Activated naive CD8-positive, alpha-beta T cell (primary cell): ENCODE results near the gene TNKS1BP1.

ENCODE experiments used
- H3K27ac Mint-ChIP-seq: one replicate; pipeline ENCODE4 v1.8.0; 2021; ENCODE audit warnings: mixed read lengths
- H3K27me3 Mint-ChIP-seq: one replicate; pipeline ENCODE4 v1.8.0; 2021; ENCODE audit warnings: mixed read lengths
- H3K36me3 Mint-ChIP-seq: one replicate; pipeline ENCODE4 v1.8.0; 2021; ENCODE audit warnings: mixed read lengths
- H3K4me1 Mint-ChIP-seq: one replicate; pipeline ENCODE4 v1.8.0; 2021; ENCODE audit warnings: low read depth, mixed read lengths
- H3K4me3 Mint-ChIP-seq: one replicate; pipeline ENCODE4 v1.8.0; 2021; ENCODE audit warnings: mild to moderate bottlenecking, mixed read lengths
- H3K9me3 Mint-ChIP-seq: one replicate; pipeline ENCODE4 v1.8.0; 2021; ENCODE audit warnings: low read depth, mixed read lengths

TNKS1BP1 gene

DNA sequence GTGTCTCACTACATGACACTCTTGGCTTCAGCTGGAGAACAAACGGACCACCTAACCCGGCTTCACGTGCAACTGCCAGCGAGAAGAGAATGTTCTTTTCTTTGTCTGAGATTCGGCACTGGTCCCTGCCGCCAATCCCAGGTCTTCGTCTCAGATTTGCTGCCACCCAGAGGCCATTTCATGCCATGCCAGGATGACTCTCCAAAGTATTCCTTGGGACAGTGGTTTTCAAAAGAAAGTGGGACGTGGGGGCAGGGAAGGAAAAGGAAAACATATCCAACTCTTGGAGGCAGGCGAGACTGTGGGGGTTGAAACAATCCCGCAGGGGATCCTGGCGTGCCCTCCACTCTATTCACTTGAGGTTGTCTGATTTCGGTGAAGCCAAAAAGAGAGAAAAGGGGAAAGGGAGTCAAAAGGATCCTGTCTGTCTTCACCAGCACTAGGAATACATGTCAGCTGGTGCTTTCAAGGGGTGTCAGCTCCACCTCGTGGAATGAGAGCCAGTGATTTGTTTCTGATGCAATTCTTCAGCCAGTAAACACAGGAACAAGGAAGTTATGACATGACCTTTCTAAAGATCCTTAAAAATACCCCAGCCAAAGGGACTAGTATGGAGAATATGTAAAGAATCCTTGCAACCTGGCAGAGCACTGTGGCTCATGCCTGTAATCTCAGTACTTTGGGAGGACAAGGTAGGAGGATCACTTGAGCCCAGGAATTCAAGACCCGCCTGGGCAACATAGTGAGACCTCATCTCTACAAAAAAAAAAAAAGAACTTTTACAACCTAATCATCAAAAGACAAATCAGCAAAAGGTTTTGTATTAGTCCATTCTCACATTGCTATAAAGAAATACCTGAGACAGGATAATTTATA, 46.7 kb downstream of the TNKS1BP1 start:
- no peak overlapping the region for H3K27ac Mint-ChIP-seq
- peaks cover 5% of the 10 kb centered on the region for H3K9me3 Mint-ChIP-seq
- no peak overlapping the region for H3K4me3 Mint-ChIP-seq
- peaks cover 5% of the 10 kb centered on the region for H3K36me3 Mint-ChIP-seq
- H3K27me3 Mint-ChIP-seq: peaks cover 21% of the 10 kb centered on the region
- H3K4me1 Mint-ChIP-seq: peaks cover 3% of the 10 kb centered on the region

DNA sequence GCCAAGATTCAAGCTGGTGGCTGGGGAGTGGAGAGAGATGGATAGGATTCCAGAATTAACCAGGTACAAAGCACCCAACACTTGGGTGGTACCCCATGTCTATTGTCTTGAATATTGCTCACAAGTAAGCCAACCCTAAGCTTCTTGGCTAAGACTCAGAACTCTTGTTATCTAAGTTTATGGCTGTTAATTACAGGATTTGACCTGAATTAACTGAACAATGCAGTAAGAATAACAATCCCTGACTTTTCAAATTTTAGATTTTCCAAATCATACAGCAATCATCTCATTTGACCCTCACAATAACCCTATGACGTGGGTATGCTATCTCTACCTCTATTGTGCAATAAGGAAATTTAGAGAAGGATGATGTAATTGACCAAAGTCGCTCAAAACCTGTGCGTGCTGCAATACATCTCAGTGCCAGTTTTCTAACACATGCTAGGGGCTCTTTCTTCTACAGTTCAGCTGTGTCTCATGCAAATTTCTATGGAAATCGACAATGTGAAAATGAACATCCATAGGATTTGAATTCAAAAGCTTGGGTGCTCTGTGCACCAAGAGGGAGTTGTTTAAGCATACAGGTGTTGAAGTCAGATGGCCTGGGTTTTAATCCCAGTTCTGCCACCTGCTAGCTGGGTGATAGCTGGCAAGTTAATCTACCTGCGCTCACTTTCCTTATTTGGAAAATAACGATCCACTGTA, 47.6 kb downstream of the TNKS1BP1 start:
- Mint-ChIP-seq H3K27ac (no peak overlapping the region), H3K9me3 (peaks cover 5% of the 10 kb centered on the region), H3K4me3 (no peak overlapping the region), H3K36me3 (peaks cover 5% of the 10 kb centered on the region), H3K4me1 (peaks cover 3% of the 10 kb centered on the region), H3K27me3 (peaks cover 21% of the 10 kb centered on the region)

DNA sequence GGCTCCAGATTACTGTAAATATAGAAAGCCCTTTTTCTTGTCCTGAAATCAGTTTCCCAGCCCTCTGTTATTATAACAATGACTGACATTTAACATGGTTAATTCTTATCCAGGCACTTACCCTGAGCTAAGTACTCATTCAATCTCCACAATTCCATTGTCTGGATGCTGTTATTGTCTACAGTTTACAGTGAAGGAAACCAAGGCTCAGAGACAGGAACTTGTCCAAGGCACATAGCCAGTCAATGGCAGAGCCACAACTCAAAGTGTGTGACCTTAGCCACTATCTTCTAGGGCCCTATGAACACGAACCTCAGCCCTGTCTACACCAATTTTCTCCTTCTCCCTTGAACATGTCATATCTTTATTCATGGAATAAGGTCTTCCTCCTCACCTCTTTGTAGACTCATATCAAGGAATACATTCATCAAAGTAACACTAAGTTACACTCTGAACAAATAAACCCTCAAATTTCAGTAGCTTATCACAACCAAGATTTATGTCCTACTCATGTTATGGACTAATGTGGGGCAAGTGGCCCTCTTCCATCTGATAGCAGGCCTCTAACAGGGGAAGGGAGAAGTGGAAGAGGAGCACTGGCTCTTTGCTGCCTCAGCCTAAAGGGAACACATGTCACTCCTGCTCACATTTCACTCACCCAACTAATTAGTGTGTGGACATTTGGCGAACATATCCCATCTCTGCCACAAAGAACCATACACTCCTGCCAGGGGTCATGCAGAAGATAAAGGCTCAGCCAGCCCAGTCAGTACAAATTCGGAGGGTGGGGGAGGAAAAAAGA, 48.4 kb downstream of the TNKS1BP1 start:
- H3K4me3 Mint-ChIP-seq: no peak overlapping the region
- H3K27ac Mint-ChIP-seq: no peak overlapping the region
- H3K27me3 Mint-ChIP-seq: peaks cover 24% of the 10 kb centered on the region
- peaks cover 5% of the 10 kb centered on the region for H3K9me3 Mint-ChIP-seq
- H3K36me3 Mint-ChIP-seq: peaks cover 5% of the 10 kb centered on the region
- H3K4me1 Mint-ChIP-seq: peaks cover 3% of the 10 kb centered on the region

DNA sequence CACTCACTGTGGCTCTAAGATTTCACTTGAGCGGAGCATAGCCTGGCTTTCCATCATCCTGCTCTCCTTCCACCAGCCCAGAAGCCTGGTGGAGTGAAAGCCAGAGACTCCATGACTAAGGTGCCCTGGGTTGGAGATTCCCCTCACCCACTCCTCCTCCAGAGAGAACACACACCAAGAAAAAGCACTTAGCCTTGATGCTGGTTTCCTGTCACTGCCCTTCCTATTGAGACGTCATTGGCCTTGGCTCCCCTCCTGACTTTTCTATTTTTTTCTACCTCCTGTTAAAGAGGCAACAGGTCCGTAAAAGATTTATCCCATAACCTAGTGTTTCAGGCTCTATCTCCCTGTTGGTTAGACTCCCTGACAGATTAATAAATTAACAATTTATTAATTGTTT, 49.2 kb downstream of the TNKS1BP1 start:
- Mint-ChIP-seq H3K4me1 (peaks cover 3% of the 10 kb centered on the region), H3K27me3 (peaks cover 26% of the 10 kb centered on the region), H3K27ac (no peak overlapping the region), H3K9me3 (peaks cover 5% of the 10 kb centered on the region), H3K36me3 (peaks cover 5% of the 10 kb centered on the region), H3K4me3 (no peak overlapping the region)

DNA sequence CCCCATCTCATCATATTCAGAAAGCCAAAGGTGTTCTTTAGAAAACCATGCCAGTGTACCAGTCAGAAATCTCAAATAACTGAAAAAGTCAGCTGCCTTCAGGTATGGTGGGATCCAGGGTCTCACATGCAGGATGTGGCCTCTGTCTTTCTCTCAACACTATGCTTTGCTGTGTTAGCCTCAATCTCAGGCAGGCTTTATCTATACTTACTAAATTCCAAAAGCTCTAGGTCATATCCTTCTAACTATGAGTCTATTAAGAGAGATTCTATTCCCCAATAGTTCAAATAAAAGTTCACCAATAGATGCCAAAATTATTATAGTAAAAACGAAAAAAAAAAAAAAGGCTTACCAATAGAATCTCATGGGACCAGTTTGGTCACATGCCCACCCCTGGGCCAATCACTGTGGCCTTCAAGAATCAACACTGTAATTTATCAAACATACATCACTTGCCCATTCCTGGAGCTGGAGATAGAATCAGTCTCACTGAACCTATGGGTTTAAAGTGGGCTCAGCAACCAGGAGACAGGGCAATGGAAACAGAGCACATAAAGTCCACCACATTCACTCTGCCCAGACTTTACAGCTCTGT, 49.8 kb downstream of the TNKS1BP1 start:
- Mint-ChIP-seq H3K4me1 (peaks cover 3% of the 10 kb centered on the region), H3K4me3 (no peak overlapping the region), H3K9me3 (peaks cover 5% of the 10 kb centered on the region), H3K27me3 (peaks cover 28% of the 10 kb centered on the region), H3K36me3 (peaks cover 5% of the 10 kb centered on the region), H3K27ac (no peak overlapping the region)

DNA sequence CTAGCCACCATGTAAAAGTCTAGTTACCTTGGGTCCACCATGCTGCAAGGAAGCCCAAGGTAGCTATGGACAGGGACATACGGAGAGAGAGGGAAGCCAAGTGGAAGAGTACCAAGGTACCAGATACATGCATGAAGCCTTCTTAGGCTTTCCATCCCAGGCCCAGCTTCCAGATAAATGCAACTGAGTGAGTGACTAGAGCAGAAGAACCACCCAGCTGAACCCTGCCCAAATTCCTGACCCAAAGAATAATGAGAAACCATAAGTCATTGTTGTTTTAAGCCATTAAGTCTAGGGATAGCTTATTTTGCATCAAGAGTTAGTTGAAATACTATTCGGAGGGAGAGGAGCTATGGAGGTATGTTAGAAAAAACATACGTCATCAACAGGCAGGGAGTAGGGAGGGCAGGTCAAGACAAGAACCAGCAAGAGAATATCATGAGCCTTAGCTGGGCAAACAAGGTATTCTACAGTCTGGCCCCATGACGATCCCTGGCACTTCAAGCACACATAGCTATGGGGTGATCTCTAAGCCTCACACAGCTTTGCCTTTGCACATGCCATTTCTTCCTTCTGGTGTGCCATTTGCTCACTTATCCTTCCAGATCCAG, 51.2 kb downstream of the TNKS1BP1 start:
- H3K36me3 Mint-ChIP-seq: peaks cover 5% of the 10 kb centered on the region
- H3K9me3 Mint-ChIP-seq: peaks cover 5% of the 10 kb centered on the region
- peaks cover 3% of the 10 kb centered on the region for H3K4me1 Mint-ChIP-seq
- H3K27ac Mint-ChIP-seq: no peak overlapping the region
- H3K4me3 Mint-ChIP-seq: no peak overlapping the region
- peaks cover 22% of the 10 kb centered on the region for H3K27me3 Mint-ChIP-seq

DNA sequence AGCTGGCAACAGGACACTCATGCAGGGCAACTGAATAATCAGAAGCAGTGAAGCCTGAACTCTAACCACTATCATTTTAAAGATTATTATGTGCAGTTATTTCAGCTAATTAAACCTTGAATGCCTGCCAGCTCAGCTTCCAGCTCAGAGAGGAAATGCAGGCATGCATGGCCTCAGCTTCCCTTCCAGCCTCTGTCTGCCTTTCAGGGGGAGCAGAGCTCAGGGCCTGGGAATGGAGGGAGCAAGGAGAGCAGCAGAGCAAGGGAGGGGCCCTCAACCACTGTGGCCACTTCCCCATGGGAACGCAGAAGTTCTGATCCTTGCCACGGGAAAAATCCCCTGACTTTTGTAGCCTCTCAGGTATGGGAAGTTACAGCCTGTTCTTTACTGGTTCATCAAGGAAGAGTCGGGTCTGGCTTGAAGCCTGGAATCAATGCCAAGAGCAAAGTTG, 55.2 kb downstream of the TNKS1BP1 start:
- peaks cover 5% of the 10 kb centered on the region for H3K36me3 Mint-ChIP-seq
- H3K4me1 Mint-ChIP-seq: no peaks in the 10 kb centered on the region
- H3K27me3 Mint-ChIP-seq: peaks cover 10% of the 10 kb centered on the region
- peaks cover 16% of the 10 kb centered on the region for H3K9me3 Mint-ChIP-seq
- no peak overlapping the region for H3K27ac Mint-ChIP-seq
- H3K4me3 Mint-ChIP-seq: no peak overlapping the region

DNA sequence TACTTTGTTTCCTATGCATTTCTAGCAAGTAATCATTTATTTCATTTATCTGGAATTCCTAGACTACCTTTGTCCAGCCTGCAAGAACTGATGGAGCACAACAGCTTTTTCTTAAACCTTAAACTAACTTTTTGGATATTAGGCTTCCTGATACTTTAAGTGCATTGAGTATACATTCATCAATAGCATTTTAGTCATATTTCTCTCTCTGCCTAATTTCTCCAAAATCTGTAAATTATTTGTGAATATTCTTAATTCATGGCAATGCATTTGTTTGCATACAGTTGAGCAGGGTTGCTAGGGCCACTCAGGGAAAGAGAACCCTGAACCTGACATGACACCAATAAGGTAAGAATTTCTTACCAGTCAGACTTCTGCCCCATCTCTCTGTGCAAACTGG, 58.6 kb downstream of the TNKS1BP1 start:
- Mint-ChIP-seq H3K27me3 (peaks cover 13% of the 10 kb centered on the region), H3K9me3 (peaks cover 11% of the 10 kb centered on the region), H3K27ac (no peak overlapping the region), H3K4me3 (no peak overlapping the region), H3K36me3 (no peaks in the 10 kb centered on the region), H3K4me1 (no peaks in the 10 kb centered on the region)

DNA sequence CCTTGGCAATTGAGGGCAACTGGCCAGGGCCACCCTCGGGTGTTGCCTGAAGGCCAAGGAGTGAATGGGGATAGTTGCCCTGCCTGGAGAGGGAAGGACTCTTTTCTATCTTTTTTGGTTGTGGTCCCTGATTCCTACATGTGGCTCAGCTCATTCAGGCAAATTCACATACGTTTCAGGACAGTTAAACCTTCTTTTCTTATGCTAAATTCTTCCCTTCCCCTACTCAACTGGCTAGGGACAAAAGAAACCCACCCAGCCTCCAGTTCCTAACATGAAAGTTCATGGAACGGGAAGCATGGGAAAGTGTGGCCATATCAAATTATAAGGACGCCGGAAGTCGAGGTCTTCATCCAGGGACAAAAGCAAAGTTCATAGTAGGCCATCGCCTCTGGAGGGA, 61.4 kb downstream of the TNKS1BP1 start:
- H3K4me3 Mint-ChIP-seq: no peak overlapping the region
- no peaks in the 10 kb centered on the region for H3K4me1 Mint-ChIP-seq
- H3K36me3 Mint-ChIP-seq: no peaks in the 10 kb centered on the region
- H3K9me3 Mint-ChIP-seq: peaks cover 11% of the 10 kb centered on the region
- H3K27ac Mint-ChIP-seq: no peak overlapping the region
- H3K27me3 Mint-ChIP-seq: peaks cover 10% of the 10 kb centered on the region

DNA sequence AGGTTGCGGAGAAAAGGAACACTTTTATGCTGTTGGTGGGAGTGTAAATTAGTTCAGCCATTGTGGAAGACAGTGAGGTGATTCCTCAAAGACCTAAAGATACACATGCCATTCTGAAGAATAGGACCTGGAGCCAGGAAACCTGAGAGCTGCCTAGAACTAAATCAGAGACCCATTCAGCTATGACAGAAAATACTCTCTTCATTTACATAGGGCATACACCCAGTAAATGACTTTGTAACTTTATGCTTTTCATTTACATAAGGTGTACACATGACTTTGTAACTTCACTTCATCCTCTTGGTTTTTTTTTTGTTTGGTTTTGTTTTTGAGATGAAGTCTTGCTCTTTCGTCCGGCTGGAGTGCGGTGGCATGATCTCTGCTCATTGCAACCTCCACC, 62.6 kb downstream of the TNKS1BP1 start:
- no peak overlapping the region for H3K27ac Mint-ChIP-seq
- H3K27me3 Mint-ChIP-seq: peaks cover 10% of the 10 kb centered on the region
- H3K36me3 Mint-ChIP-seq: no peaks in the 10 kb centered on the region
- peaks cover 7% of the 10 kb centered on the region for H3K9me3 Mint-ChIP-seq
- no peak overlapping the region for H3K4me3 Mint-ChIP-seq
- H3K4me1 Mint-ChIP-seq: no peaks in the 10 kb centered on the region

DNA sequence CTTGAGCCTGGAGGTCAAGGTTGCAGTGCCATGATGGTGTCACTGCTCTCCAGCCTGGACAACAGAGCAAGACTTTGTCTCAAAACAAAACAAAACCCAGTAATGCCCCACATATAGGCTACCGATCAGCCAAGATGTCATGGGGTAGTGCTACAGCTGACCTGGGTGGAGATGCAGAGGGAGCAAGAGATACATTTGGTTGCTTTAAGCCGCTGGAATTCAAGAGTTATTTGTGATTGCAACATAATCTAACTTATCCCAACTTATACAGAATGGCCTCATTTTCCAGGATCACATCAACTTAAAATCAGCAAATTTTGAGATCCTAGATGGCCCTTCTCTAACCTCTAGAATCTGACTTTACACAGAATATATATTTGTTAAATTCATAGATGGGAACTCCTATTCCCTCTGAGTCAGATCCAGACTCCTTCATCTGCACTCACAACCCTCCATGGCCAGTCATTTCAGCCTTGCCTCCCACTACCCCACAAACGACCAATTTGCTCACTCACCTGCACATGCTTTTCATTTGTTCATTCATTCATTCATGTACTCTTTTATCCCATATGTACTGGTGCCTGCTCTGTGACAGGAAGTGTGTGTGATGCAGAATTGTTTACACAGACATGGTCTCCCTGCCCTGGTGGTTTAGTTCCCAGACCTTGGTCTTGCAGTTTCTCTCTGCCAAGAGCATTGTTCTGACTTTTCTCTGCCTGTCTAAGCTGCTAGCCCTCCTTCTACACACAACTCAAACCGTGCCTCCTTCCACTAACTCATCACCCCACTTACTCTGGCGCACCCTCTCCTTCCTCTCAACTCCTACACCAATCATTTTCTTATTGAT, 63.6 kb downstream of the TNKS1BP1 start:
- Mint-ChIP-seq H3K4me1 (no peaks in the 10 kb centered on the region), H3K36me3 (no peaks in the 10 kb centered on the region), H3K4me3 (no peak overlapping the region), H3K27ac (no peak overlapping the region), H3K27me3 (peaks cover 10% of the 10 kb centered on the region), H3K9me3 (peaks cover 5% of the 10 kb centered on the region)

DNA sequence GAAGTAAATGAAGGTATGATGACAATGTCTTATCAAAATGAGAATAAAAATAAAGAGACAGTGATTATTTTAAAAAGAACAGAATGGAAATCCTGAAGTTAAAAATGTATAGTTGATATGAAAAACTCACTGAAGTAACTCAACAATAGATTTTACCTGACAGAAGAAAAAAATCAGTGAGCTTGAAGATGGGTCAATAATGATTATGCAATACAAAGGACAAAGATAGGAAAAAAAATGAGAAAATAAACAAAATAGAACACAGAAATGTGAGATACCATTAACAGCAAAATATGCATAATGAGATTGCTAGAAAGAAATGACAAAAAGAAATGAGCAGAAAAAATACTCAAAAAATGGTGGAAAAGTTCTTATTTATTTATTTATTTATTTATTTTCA, 68.6 kb downstream of the TNKS1BP1 start:
- H3K36me3 Mint-ChIP-seq: no peaks in the 10 kb centered on the region
- H3K4me1 Mint-ChIP-seq: no peaks in the 10 kb centered on the region
- H3K9me3 Mint-ChIP-seq: peaks cover 4% of the 10 kb centered on the region
- H3K4me3 Mint-ChIP-seq: no peak overlapping the region
- H3K27ac Mint-ChIP-seq: no peak overlapping the region
- peaks cover 15% of the 10 kb centered on the region for H3K27me3 Mint-ChIP-seq

DNA sequence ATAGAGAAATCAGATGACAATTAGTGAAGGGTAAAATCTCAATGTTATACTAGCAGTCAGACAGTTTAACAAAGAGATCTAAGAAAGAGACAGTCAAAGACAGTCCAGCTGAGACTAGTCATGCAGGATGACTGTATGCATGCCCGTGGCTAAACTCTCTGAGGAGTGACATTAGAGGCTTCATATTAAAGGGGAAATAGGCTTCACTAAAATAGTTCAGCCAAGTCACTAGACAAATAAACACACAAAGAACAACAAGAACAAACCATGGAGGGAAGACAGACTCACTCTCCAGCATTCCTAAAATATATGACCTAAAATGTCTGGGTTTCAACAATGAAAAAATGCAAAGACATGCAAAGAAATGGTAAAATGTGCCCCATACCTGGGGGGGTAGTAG, 69.1 kb downstream of the TNKS1BP1 start:
- Mint-ChIP-seq H3K4me1 (no peaks in the 10 kb centered on the region), H3K27me3 (peaks cover 17% of the 10 kb centered on the region), H3K4me3 (no peak overlapping the region), H3K27ac (no peak overlapping the region), H3K36me3 (no peaks in the 10 kb centered on the region), H3K9me3 (peaks cover 4% of the 10 kb centered on the region)
